CD4-positive, alpha-beta T cell treated with Interferon gamma for 1 hour (primary cell): ENCODE measurements around the gene OMA1.
"Not testable (repeated sequence)": the region's sequence is repeated elsewhere in the genome, so short reads cannot be mapped to it uniquely, and the experiment has no call there.

Source experiments
- DNase-seq: peaks from one replicate; pipeline ENCODE4 v3.0.0-alpha.2; 2020

The OMA1 gene

GRCh38 chr1:58546520-58547308 is at the start of gene OMA1:
OMA1 (minus strand) TSS chr1:58546726; CDS start chr1:58539294, 7,432 bp downstream.
- peak; percentile 98 for DNase-seq

- no peak for DNase-seq
These were observed 48.0 kb upstream of the OMA1 start for GRCh38 chr1:58594546-58594945.

- no peak for DNase-seq
These were observed 46.1 kb upstream of the OMA1 start for GRCh38 chr1:58592522-58593134.

- DNase-seq = no peak
These were observed 45.3 kb upstream of the OMA1 start for GRCh38 chr1:58591806-58592205.

- no peak for DNase-seq
These were observed 43.5 kb upstream of the OMA1 start for GRCh38 chr1:58590019-58590418.

GRCh38 chr1:58588396-58588795 is 41.9 kb upstream of the OMA1 start:
- DNase-seq = no peak

GRCh38 chr1:58587667-58588066 is 41.1 kb upstream of the OMA1 start:
- DNase-seq = no peak

- DNase-seq = no peak
These were observed 39.7 kb upstream of the OMA1 start for GRCh38 chr1:58586271-58586670.

- DNase-seq = no peak
These were observed 39.1 kb upstream of the OMA1 start for GRCh38 chr1:58585581-58586151.

- no peak for DNase-seq
These were observed 38.6 kb upstream of the OMA1 start for GRCh38 chr1:58585166-58585565.

GRCh38 chr1:58584082-58584895 is 37.8 kb upstream of the OMA1 start:
- no peak for DNase-seq

- DNase-seq = no peak
These were observed 37.0 kb upstream of the OMA1 start for GRCh38 chr1:58583496-58583895.

GRCh38 chr1:58582143-58582542 is 35.6 kb upstream of the OMA1 start:
- not testable (repeated sequence) for DNase-seq

- DNase-seq = no peak
These were observed 35.1 kb upstream of the OMA1 start for GRCh38 chr1:58581641-58582040.

- DNase-seq = no peak
These were observed 33.7 kb upstream of the OMA1 start for GRCh38 chr1:58580186-58580585.

GRCh38 chr1:58577654-58578030 is 31.1 kb upstream of the OMA1 start:
- DNase-seq = no peak

GRCh38 chr1:58576727-58577653 is 30.5 kb upstream of the OMA1 start, which contains the start of gene TACSTD2:
TACSTD2 (minus strand) TSS chr1:58577252; CDS start chr1:58577156, 96 bp downstream.
- DNase-seq = no peak

- DNase-seq = no peak
These were observed 29.8 kb upstream of the OMA1 start for GRCh38 chr1:58576325-58576726.

- no peak for DNase-seq
These were observed 29.2 kb upstream of the OMA1 start for GRCh38 chr1:58575551-58576324.

- DNase-seq = no peak
These were observed 28.3 kb upstream of the OMA1 start for GRCh38 chr1:58574816-58575215.
